GOT3 (cell line): ENCODE results near the gene ENOX2.
"Not testable (repeated sequence)": the region's sequence is repeated elsewhere in the genome, so short reads cannot be mapped to it uniquely, and the experiment has no call there.

Experiments used
- DNase-seq: peaks from one replicate; lab custom pipeline; 2025; ENCODE audit warnings: mixed read lengths; lab: John Stamatoyannopoulos, UW

ENOX2 gene

GRCh38 chrX:130826249-130826648 is 76.8 kb downstream of the ENOX2 start:
- DNase-seq = no peak

GRCh38 chrX:130825525-130825924 is 77.5 kb downstream of the ENOX2 start:
- no peak for DNase-seq

GRCh38 chrX:130819367-130819766 is 83.6 kb downstream of the ENOX2 start:
- not testable (repeated sequence) for DNase-seq

- DNase-seq = not testable (repeated sequence)
Measured at GRCh38 chrX:130813932-130814331, 89.1 kb downstream of the ENOX2 start.

GRCh38 chrX:130810561-130810960 is 92.4 kb downstream of the ENOX2 start:
- no peak for DNase-seq

- no peak for DNase-seq
Measured at GRCh38 chrX:130805903-130806302, 97.1 kb downstream of the ENOX2 start.

- DNase-seq = no peak
Measured at GRCh38 chrX:130803537-130803936, 99.5 kb downstream of the ENOX2 start.

- DNase-seq = no peak
Measured at GRCh38 chrX:130801901-130802300, 101.1 kb downstream of the ENOX2 start.

GRCh38 chrX:130799393-130799792 is 103.6 kb downstream of the ENOX2 start:
- DNase-seq = no peak

GRCh38 chrX:130793975-130794374 is 109.0 kb downstream of the ENOX2 start:
- no peak for DNase-seq

- DNase-seq = not testable (repeated sequence)
Measured at GRCh38 chrX:130791870-130792269, 111.1 kb downstream of the ENOX2 start.

- no peak for DNase-seq
Measured at GRCh38 chrX:130789793-130790192, 113.2 kb downstream of the ENOX2 start.

- no peak for DNase-seq
Measured at GRCh38 chrX:130788786-130789581, 114.0 kb downstream of the ENOX2 start.

- DNase-seq = no peak
Measured at GRCh38 chrX:130786030-130786429, 117.0 kb downstream of the ENOX2 start.

- DNase-seq = no peak
Measured at GRCh38 chrX:130778773-130779172, 124.2 kb downstream of the ENOX2 start.

- no peak for DNase-seq
Measured at GRCh38 chrX:130775849-130776248, 127.2 kb downstream of the ENOX2 start.

- no peak for DNase-seq
Measured at GRCh38 chrX:130772776-130773143, 130.2 kb downstream of the ENOX2 start.

- no peak for DNase-seq
Measured at GRCh38 chrX:130772105-130772775, 130.8 kb downstream of the ENOX2 start.

- DNase-seq = no peak
Measured at GRCh38 chrX:130771648-130772047, 131.4 kb downstream of the ENOX2 start.

- no peak for DNase-seq
Measured at GRCh38 chrX:130771230-130771629, 131.8 kb downstream of the ENOX2 start.

- DNase-seq = no peak
Measured at GRCh38 chrX:130770615-130771014, 132.4 kb downstream of the ENOX2 start.

- no peak for DNase-seq
Measured at GRCh38 chrX:130769835-130770234, 133.2 kb downstream of the ENOX2 start.

GRCh38 chrX:130758072-130758471 is 144.9 kb downstream of the ENOX2 start:
- no peak for DNase-seq

- no peak for DNase-seq
Measured at GRCh38 chrX:130756233-130756632, 146.8 kb downstream of the ENOX2 start.
